ENCODE data around the gene AKIRIN1. TPM values are rescaled to one million over a fixed set of nuclear protein-coding genes. Genes with fewer than 3 reads are reported as not detected.
"Not testable (repeated sequence)": the region's sequence is repeated elsewhere in the genome, so short reads cannot be mapped to it uniquely, and the experiment has no call there.

AKIRIN1 gene
- total RNA-seq, 1 donor from 2014 or later, result 37.9 TPM

- Histone ChIP-seq H3K36me3 (ENCODE audit: control insufficient read depth, insufficient read depth, low read length) (peaks cover 17% of the 10 kb centered on the region), H3K27me3 (ENCODE audit: control insufficient read depth, insufficient read depth, low read length) (no peaks in the 10 kb centered on the region), H3K4me3 (ENCODE audit: low read depth, low read length) (no peak overlapping the region)
- FAIRE-seq (no peak), DNase-seq (ENCODE audit: low read depth) (no peak)
- no peak for TF ChIP-seq CTCF (IDR thresholded peaks at IDR 0.05; ENCODE audit: insufficient read depth, low read length, severe bottlenecking)
Observed at GRCh38 chr1:39003281-39003680, 12.2 kb downstream of the AKIRIN1 start.

- TF ChIP-seq CTCF (IDR thresholded peaks at IDR 0.05; ENCODE audit: insufficient read depth, low read length, severe bottlenecking), result no peak
- H3K36me3 ChIP-seq (ENCODE audit: control insufficient read depth, insufficient read depth, low read length), result peaks cover 17% of the 10 kb centered on the region
- H3K4me3 ChIP-seq (ENCODE audit: low read depth, low read length), result no peak overlapping the region
- FAIRE-seq (no peak), DNase-seq (ENCODE audit: low read depth) (no peak)
- H3K27me3 ChIP-seq (ENCODE audit: control insufficient read depth, insufficient read depth, low read length), result no peaks in the 10 kb centered on the region
Observed at GRCh38 chr1:39003794-39004193, 12.7 kb downstream of the AKIRIN1 start.

- FAIRE-seq (no peak), DNase-seq (ENCODE audit: low read depth) (no peak)
- H3K36me3 ChIP-seq (ENCODE audit: control insufficient read depth, insufficient read depth, low read length), result peaks cover 18% of the 10 kb centered on the region
- no peaks in the 10 kb centered on the region for H3K27me3 ChIP-seq (ENCODE audit: control insufficient read depth, insufficient read depth, low read length)
- H3K4me3 ChIP-seq (ENCODE audit: low read depth, low read length), result no peak overlapping the region
- no peak for TF ChIP-seq CTCF (IDR thresholded peaks at IDR 0.05; ENCODE audit: insufficient read depth, low read length, severe bottlenecking)
Observed at GRCh38 chr1:39006287-39006686, 15.2 kb downstream of the AKIRIN1 start.

GRCh38 chr1:39006726-39007645, 15.9 kb downstream of the AKIRIN1 start:
- no peak overlapping the region for H3K4me3 ChIP-seq (ENCODE audit: low read depth, low read length)
- TF ChIP-seq CTCF (IDR thresholded peaks at IDR 0.05; ENCODE audit: insufficient read depth, low read length, severe bottlenecking), result no peak
- no peak for DNase-seq (ENCODE audit: low read depth)

GRCh38 chr1:39014956-39015355, 23.9 kb downstream of the AKIRIN1 start:
- not testable (repeated sequence) for H3K36me3 ChIP-seq (ENCODE audit: control insufficient read depth, insufficient read depth, low read length); DNase-seq (ENCODE audit: low read depth); H3K27me3 ChIP-seq (ENCODE audit: control insufficient read depth, insufficient read depth, low read length); H3K4me3 ChIP-seq (ENCODE audit: low read depth, low read length); FAIRE-seq

More at GRCh38 chr1:39006726-39007645, 15.9 kb downstream of the AKIRIN1 start:
- no peaks in the 10 kb centered on the region for H3K27me3 ChIP-seq (ENCODE audit: control insufficient read depth, insufficient read depth, low read length)
- no peak for FAIRE-seq
- peaks cover 16% of the 10 kb centered on the region for H3K36me3 ChIP-seq (ENCODE audit: control insufficient read depth, insufficient read depth, low read length)

- Histone ChIP-seq H3K36me3 (ENCODE audit: control insufficient read depth, insufficient read depth, low read length) (no peaks in the 10 kb centered on the region), H3K4me3 (ENCODE audit: low read depth, low read length) (no peak overlapping the region), H3K27me3 (ENCODE audit: control insufficient read depth, insufficient read depth, low read length) (no peaks in the 10 kb centered on the region)
- no peak for TF ChIP-seq CTCF (IDR thresholded peaks at IDR 0.05; ENCODE audit: insufficient read depth, low read length, severe bottlenecking)
- peak; percentile 38 for DNase-seq (ENCODE audit: low read depth)
- no peak for FAIRE-seq
Observed at GRCh38 chr1:39016604-39017171, 25.6 kb downstream of the AKIRIN1 start.
